Measurements from ENCODE around the gene TDRD3.
"Not testable (repeated sequence)": the region's sequence is repeated elsewhere in the genome, so short reads cannot be mapped to it uniquely, and the experiment has no call there.

TDRD3 gene

DNA sequence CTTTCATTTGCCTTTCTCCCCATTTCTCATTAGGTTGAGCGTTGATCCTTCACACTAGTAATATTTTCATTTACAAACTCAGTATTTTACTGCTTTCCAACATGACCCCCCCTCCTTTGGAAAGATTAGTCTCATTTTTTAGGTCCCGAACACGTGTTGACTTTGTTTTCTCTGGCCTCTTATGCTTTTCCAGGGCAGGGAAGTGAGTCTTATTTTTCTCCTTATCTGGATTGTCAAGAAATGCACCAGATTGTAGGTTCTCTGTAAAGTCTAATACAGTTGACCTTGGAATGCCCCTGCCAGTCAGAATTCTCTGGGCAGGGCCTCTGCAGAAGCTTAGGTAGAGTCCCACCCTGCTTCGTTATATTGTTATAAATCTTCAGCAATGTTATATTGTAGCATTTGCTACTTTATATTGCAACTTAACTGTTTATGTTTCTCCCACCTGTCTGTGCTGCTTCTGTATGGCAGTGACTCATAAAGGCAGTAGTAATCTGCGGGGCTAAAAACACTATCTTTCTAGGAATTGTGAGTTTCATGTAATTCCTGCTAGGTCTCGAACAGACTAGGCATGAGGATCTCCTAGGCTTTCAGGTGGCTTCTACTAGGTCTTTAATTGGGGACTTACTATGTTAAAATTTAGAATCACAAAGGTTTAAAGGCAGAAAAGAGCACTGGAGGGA is 2.0 kb downstream of the TDRD3 start:
- no peak for DNase-seq

DNA sequence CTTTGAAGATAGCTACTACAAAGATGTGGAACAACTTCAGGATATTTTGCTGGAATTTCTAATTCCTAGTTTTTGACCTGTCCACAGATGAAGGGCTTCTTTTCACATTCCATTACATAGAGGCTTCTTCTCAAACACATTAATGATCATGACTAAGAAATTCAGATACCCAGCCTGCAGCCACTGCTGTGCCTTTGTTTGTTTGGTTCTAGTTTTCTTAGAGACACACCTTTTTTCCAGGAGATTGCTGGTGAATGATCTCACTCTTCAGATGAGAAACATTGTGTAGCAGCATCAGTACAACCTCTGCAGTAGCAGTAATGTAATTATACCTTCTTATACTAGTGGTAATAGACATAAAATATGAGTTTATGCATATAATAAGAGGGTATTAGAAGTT is 5.0 kb downstream of the TDRD3 start:
- DNase-seq: no peak

DNA sequence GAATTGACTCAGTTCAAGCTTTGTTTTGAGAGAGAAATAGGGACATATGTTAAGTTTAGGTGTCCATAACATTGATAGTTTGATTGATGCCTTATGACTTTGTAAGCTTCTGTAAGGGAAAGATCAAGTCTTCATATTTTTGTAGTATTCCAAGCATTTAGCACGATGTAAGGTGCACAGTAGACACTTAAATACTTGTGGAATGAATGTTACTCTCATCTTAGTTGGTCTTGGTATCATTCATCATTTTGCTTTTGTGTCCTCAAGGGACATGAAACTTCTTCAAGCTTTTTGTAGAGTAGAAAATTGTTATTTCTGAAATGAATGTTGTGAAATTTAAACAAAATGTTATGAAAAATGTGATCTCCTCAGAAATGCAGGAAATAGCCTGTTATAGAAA is 10.1 kb downstream of the TDRD3 start:
- DNase-seq: no peak

DNA sequence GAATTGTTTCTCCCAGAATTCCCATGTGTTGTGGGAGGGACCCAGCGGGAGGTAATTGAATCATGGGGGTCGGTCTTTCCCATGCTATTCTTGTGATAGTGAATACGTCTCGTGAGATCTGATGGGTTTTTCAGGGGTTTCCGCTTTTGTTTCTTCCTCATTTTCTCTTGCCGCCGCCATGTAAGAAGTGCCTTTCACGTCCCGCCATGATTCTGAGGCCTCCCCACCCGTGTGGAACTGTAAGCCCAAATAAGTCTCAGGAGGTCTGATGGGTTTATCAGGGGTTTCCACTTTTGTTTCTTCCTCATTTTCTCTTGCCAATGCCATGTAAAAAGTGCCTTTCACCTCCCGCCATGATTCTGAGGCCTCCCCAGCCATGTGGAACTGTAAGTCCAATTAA is 10.8 kb downstream of the TDRD3 start:
- not testable (repeated sequence) for DNase-seq

DNA sequence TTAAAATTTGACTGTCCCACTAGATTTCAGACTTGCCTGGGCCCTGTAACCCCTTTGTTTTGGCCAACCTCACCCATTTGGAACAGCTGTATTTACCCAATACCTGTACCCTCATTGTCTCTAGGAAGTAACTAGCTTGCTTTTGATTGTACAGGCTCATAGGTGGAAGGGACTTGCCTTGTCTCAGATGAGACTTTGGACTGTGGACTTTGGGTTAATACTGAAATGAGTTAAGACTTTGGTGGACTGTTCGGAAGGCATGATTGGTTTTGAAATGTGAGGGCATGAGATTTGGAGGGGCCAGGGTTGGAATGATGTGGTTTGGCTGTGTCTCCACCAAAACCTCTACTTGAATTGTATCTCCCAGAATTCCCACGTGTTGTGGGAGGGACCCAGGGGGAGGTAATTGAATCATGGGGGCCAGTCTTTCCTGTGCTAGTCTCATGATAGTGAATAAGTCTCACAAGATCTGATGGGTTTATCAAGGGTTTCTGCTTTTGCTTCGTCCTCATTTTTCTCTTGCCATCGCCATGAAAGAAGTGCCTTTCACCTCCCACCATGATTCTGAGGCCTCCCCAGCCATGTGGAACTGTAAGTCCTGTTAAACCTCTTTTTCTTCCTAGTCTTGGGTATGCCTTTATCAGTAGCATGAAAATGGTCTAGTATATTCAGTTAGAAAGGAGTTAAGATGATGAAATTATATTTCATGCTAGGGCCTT is 12.7 kb downstream of the TDRD3 start:
- DNase-seq: not testable (repeated sequence)

DNA sequence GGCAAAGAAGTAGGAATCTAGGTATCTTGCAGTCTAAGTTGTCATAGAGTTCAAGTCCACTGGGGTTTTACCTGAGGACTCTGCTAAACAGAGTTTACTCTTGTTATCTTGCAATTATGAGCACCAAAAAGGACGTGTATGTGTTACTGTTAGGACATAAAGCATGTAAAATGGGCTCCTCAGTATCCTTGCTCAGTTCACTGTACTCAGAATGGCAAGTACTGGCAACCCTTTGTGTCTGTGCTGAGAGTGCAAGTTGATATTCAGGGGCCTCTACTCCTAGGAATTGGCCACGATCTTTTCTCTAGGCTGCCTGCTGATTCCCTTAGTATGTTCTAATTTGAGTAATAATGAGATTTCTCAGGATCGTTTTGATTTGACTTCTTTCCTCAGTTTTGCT is 13.3 kb downstream of the TDRD3 start:
- no peak for DNase-seq

DNA sequence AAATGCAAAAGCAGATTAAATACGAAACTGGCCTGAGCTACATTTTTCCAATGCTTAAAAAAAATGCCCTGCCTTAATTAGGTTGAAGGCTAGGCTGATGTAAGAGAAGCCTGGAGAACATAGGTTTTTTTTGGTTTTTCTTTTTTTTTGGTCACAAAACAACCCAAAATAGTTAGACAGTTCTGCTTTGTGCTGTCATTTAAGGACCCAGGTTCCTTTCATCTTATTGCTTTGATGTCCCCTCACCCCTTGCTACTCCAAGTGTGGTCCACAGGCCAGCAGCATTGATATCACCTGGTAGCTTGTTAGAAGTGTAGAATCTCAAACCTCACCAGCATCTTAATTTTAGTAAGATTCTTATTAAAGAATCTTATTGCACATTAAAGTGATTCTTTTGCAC is 14.4 kb downstream of the TDRD3 start:
- DNase-seq: no peak

DNA sequence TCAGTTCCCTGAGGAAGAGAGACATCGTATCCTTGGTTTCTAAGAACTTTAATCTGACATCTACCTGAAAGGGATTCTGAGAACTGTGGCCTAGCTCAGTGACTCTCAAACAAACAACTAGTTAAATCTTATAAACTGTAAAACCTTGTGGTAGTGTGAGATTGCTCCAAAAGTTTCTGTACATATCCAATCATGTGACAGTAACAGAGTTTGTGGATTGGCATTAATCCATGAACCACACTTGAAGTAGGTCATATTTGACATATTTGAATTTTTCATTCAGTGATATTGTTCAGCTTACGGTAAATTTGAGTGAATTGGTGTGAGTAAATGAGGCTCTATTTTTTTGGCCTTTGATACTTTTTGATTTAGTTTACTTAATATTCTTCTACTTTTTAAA is 15.0 kb downstream of the TDRD3 start:
- DNase-seq: no peak

DNA sequence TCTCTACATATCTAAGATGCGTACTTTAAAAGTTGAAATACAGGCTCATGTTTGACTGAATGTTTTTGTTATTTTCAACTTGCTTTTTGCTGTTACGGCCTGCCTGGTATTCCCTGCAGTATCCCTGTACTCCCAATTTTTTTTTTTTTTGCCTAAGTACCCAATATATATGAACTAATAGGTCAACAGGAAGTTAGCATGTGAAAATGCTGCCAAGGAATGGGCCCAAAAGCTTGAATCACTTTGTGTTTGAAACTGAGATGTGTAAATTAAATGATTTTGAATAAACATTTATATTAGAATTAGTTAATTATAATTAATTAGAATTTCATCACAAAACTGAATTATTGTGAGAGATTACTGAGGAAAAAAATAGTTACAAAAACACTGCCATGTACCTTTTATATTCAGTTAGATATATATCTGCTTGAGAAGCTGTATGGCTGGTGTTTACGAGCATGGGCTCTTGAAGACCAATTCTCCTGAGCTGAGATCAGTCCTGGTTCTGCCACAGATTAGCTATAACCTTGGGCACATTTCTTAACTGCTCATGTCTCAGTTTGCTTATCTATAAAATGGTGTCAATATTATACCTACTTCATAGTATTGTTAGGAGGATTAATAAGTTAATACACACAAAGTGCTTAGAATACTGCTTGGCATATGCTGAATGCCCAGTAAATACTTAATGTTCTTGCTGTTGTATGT is 16.0 kb downstream of the TDRD3 start:
- no peak for DNase-seq

DNA sequence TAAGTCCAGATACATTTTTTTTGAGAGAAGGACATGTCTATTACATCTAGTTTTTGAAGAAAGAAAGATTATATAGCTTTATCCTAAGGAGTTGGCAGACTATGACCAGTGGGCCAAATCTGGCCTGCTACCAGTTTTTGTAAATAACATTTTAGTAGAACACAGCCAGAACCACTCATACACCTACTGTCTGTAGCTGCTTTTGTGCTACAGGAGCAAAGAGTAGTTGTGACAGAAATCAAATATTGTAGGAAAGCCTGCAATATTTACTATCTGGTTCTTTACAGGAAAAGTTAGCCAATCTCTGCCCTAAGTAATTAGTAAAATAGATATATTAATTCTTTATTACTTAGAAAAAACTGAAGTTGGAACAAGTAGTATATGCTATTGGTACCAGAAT is 17.2 kb downstream of the TDRD3 start:
- DNase-seq: no peak

DNA sequence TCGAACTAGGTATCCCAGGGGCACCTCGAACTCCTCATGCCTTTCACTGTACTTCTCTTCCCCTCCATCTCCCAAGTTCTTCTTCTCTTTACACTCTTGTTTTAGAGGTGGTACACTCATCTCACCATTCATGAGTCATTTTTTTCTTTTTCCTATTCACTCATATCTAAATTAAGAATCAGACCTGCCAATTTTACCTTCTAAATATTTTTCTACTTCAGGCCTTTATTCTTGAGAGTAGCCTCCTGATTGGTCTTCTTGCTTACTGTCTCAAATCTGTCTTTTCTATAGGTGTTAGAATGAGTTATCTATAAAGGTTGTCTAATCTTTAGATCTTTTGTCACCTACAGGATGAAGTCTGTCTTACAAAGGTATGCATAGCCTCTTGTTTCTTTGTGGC is 20.7 kb downstream of the TDRD3 start:
- no peak for DNase-seq

DNA sequence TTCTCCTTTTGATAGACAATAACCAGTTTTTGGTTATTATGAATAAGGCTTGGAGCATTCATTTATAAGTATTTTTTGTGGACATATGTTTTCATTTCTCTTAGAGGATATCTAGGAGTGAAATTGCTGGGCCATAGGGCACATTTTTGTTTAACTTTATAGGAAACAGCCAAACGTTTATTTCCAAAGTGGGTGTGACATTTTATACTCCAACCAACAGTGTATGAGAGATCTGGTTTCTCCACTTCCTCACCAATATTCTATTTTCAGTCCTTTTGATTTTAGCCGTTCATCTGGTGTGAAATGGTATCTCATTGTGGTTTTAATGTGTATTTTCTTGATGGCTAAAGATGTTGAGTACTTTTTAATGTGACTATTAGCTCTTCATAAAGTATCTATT is 21.9 kb downstream of the TDRD3 start:
- DNase-seq: no peak

DNA sequence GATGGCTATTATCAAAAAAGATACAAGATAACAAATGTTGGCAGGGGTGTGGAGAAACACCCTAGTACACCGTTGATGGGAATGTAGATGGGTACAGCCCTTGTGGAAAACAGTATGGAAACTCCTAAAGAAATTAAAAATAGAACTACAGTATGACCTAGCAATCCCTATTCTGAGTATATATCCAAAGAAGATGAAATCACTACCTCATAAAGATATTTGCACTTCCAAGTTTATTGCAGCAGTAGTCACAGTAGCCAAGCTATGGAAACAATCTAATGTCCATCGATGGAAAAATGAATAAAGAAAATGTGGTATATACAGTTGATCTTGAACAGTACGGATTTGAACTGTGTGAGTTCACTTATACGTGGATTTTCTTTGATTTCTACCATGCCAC is 28.3 kb downstream of the TDRD3 start:
- DNase-seq: no peak

DNA sequence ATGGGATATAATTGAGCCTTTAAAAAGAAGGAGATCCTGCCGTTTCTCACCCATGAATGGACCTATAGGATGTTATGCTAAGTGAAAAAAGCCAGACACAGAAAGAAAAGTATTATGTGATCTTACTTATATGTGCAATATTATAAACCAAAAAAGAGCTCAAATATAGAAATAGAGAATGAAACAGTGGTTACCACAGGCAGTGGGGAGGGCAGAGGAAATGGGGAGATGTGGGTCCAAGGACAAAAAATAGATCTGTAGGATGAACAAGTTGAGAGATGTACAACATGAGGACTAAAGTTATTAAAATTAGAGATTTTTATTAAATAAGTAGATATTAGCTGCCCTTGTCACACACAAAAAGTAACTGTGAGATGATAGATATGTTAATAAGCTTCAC is 29.1 kb downstream of the TDRD3 start:
- no peak for DNase-seq

DNA sequence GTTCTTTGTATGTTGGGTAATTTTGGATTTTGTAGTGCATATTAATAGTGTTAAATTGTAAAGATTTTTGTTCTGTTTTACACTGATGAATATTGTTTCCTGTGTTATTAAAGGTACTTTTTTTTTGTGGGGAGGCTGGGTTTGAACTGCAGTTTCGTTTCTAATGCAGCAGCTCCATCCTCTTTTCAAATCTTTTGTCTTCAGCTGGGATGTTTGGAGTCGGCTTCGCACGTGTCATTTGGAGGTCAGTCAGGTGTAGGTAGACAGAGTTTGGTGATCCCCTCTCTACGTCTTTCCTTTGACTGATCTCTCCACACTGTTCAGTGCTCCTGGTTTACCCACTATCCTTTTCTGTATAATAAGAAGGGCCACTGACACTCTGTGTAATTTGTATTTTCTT is 30.3 kb downstream of the TDRD3 start:
- peak in 1 of 2 donors; percentile 52 for DNase-seq

DNA sequence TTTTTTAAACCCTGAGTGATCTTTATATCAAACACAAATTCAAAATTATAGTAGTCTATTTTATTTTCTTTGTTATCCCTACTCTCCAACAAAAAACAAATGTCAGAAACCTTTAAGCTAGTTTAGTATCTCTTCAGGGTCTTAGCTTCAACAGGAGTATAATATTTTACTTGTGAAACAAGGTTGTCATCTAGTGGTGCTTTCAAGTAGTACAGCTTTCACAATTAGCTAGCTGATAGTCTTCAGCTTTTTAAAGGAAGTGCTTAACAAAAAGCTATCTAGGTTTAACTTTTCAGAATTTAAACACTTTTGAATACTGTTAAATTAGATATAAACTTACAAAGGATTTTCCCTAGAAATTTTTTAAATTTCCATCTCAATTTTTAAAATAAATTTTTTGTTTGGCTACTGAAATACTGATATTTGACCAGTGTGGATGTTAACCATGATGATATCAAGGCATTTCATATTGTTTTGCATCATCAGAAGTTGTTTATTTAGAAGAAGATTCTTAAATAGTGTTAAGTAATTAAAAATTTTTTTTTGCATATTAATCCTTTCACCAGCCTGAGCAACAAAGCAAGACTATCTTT is 34.2 kb downstream of the TDRD3 start:
- peak in 1 of 2 donors; percentile 72 for DNase-seq

DNA sequence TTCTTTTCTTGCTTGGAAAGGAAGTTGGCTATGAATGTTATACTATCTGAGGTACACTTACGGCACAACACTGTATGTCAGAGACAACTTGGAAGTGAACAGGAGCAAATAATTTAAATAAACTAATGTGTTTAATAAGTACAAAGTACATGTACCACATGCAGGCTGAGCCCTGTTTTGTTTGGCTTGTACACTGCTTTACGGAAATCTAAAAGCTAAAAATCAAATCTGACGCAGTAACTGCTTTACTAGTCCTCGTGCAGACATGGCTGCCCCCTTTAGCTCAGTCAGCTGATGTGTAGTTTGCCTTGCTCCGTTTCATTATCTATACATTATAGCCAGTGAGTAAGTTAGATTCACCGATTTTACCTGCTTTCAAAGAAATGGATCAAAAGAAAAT is 36.5 kb downstream of the TDRD3 start:
- DNase-seq: no peak

DNA sequence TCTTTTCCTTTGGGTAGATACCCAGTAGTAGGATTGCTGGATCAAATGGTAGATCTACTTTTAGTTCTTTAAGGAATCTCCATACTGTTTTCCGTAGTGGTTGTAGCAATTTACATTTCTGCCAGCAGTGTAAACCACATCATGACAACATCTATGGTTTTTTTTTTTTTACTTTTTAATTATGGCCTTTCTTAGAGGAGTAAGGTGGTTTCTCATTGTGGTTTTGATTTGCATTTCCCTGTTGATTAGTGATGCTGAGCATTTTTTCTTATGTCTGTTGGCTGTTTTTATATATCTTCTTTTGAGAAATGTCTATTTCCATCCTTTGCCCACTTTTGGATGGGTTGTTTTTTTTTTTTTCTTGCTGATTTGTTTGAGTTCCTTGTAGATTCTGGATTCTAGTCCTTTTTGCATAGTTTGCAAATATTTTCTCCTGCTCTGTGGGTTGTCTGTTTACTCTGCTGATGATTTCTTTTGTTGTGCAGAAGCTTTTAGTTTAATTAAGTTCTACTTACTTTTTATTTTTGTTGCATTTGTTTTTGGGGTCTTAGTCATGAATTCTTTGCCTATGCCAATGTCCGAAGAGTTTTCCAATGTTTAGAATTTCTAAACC is 38.8 kb downstream of the TDRD3 start:
- no peak for DNase-seq

DNA sequence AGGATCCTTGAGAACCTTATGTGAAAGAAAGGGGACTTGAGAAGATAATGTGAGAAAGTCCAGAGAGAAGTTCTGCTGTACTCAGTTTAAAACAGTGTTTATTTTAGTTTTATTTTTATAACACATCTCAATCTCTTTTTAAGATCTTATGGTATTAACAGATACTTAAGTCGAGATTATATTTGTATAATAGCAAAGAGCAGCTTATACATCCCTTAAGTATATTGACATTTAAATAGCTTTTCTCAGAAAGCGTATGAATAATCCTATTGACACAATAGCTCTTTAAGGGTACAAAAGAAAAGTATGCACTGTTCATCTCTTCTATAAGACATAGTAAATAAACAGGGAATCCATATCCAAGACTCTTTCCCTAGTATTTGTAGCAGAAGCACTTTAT is 42.2 kb downstream of the TDRD3 start:
- DNase-seq: no peak

DNA sequence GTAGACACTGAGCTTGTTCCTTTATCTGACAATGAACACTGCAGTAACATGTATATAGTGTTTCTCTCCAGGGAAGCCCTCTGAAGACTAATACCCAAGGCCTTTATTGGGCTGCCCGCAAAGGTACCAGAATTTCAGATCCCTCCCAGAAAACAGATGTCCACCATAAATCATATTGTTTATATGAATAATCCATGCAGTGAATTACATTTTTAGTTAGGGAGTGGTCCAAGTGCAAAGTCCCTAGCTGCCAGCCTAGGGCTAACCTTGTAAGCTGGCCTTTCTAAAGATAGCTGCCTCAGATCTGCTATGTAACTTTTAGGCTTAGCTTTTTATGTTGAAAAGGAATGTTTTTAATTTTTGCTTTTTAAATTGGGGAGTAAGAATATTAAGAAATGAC is 44.7 kb downstream of the TDRD3 start:
- no peak for DNase-seq

DNA sequence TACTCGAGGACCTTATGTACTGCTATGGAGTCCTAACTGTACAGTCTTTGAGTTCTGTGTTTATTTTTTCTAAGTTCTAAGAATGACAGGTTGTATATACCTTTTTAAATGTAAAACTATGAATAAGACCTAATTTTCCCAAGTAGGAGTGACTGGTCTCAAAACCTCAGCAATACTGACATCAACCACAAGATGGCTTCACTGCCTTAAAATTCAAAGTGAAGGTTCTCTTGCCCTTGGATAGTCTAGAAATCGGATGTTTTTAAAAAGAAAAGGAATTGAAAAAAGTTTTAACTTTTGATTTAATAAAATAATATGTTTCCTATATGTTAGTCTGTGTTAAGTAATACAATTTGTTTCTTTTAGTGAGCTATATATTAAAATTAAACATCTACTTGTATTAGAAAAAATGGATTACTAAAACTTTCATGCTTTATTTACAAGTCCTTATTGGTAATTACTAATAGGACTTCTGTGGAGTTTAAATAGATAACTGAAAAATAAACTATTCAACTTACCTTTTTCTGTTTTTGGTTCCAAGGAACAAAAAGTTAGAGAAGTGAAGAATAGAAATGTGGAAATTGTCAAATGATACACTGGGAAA is 52.0 kb downstream of the TDRD3 start:
- peak in 1 of 2 donors; percentile 39 for DNase-seq

DNA sequence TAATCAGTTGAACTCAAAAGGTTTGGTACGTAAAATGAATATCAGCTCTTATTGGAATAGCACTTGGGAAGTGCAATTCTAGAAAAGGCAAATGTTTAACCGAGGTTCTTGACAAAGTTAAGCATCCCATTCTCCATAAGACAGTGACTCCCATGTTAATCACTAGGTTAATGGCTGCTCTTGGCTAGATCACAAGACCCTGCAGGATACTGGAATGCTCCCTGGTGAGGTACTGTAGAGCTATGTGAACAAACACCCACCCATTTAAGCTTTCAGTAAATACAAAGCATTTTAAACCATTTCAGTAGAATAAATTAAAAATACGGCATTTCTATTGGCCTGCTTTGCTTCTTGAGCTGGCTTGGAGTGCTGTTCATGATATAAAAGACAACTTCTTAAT is 56.5 kb downstream of the TDRD3 start:
- DNase-seq: no peak

DNA sequence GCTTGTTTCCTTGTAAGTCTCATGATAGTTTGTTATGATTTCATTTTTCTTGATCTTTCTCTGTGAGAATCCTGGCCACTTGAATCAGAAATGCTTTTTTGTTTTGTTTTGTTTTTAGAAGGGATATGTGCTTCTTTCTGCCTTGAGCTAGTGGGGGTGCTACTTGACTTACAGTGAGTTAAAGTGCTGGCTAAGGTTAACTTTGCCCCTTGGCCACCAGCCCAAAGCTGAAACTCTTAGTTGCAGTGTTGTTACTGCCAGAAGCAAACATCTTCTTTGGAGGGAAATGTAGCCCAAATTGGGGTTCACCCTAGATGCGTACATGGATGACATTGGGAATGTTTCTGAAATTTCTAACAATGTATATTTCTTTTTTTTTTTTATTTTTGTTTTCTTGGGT is 57.4 kb downstream of the TDRD3 start:
- no peak for DNase-seq
